ENCODE results near the gene GALK1. TPM values are rescaled to one million over a fixed set of nuclear protein-coding genes. Genes with fewer than 3 reads are reported as not detected.

GALK1 gene
- total and polyA plus RNA-seq, 2 of the 13 experiments (the other 11 are each of a cell fraction or from before 2014, with no cell fraction given), result 59.9 to 93.6 TPM

DNA sequence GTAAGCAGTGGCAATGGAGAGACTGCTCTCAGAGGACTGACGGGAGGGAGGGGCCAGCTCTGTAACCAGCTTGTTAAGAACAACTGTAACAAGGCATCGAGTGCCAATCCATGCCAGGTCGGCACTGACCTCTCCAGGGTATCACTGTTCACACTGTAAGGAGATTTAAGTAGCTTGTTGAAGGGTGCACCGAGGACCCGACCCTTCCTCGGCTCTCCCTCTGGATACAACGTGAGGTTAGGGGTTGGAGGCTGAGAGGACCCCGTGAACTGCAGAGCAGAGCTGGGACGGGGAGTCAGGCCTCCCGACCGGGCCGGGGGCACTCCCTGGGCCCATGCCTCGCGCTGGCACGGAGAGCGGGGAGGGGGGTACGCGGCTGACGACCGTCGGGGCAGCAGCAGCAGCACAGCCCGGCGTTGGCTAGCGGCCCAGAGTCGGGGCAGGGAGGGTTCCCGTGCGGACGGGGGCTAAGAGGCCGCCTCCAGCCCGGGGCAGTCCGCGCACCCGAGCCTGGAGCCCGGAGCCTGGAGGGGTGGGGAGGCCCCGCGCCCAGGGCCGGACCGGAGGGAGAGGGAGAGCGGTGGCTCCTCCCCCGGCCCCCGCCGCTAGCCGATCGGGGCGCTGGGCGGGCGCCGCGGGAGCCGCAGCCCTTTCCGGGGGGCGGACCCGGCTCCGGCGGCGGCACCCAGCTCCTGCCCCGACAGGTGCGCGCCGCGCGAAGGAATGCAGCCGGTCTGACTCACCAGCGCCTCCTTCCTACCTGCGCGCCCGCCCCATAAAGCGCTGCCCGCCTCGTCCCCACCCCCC is 44.1 kb downstream of the GALK1 start, which contains the start of gene ITGB4:
ITGB4 (plus strand) TSS at position 804 of the 807 bp plus-strand sequence. CDS start 3,245 bp downstream, outside the sequence.
- peaks cover 8 to 48% of the 10 kb centered on the region in 2 experiments; a peak in 3 of 5 replicates for H3K27me3 ChIP-seq (ENCODE audit: control insufficient read depth in 1 of 2, insufficient read depth in 2 of 2, low read length in 2 of 2)
- intact Hi-C loops (cut with micrococcal nuclease; ENCODE audit: unreplicated experiment) (no loop called here), in situ Hi-C loops (cut with HindIII; ENCODE audit: extremely low pct_ligation_motif_present, low pct_unique_long_range_greater_than_20kb) (no loop called here)
- no peaks in the 10 kb centered on the region for H3K36me3 ChIP-seq (replicated peaks in 1 of 2; ENCODE audit: control insufficient read depth in 1 of 2, insufficient read depth in 2 of 2, low read length in 2 of 2)
- H3K4me2 ChIP-seq (ENCODE audit: low read depth, low read length), result peak within 1 kb of the TSS; percentile 98
- DNase-seq (ENCODE audit: low spot score) (peak; percentile 39), ATAC-seq (peak; percentile 62), FAIRE-seq (no peak)
- peak within 1 kb of the TSS; percentile 53; the same call in 1 of the 2 replicates for H3K9ac ChIP-seq (ENCODE audit: insufficient read depth, low read depth, low read length)
- ChIA-PET CTCF (ENCODE audit: low intra/inter-chr PET ratio, low total read pairs) (no interaction called here), POLR2A (interaction anchor here (0.7 to 1.9 kb wide), 9 partner anchors 9 to 109 kb away, joined by 3 to 7 read pairs (median 4); partner anchors contain the start of genes GALK1, RECQL5 and SAP30BP)
- no peaks in the 10 kb centered on the region for H4K20me1 ChIP-seq (ENCODE audit: insufficient read depth, low read length)
- no TSS peak for BruUV-seq (replicated peaks)
- 7% methylated on average over 14 of the region's 70 CpGs for WGBS (ENCODE audit: low lambda C conversion rate)
- no peaks in the 10 kb centered on the region for H3K9me3 ChIP-seq (ENCODE audit: low read length)
- peak within 1 kb of the TSS; percentile 46 for H2AFZ ChIP-seq (ENCODE audit: low read length)
- peak within 1 kb of the TSS; percentile 64 to 87 (median 72) for H3K4me3 ChIP-seq (replicated peaks in 1 of 3; ENCODE audit: insufficient read depth in 1 of 3, low read depth in 2 of 3, low read length in 3 of 3)
- H3K27ac ChIP-seq (ENCODE audit: extremely low read length, insufficient read depth, low read length), result no peak within 1 kb of the TSS
- no peaks in the 10 kb centered on the region for H3K79me2 ChIP-seq (ENCODE audit: insufficient read depth, low read length)
- H3K4me1 ChIP-seq (ENCODE audit: insufficient read depth, low read length), result peaks cover 32% of the 10 kb centered on the region
- TF ChIP-seq, protein P1, sequence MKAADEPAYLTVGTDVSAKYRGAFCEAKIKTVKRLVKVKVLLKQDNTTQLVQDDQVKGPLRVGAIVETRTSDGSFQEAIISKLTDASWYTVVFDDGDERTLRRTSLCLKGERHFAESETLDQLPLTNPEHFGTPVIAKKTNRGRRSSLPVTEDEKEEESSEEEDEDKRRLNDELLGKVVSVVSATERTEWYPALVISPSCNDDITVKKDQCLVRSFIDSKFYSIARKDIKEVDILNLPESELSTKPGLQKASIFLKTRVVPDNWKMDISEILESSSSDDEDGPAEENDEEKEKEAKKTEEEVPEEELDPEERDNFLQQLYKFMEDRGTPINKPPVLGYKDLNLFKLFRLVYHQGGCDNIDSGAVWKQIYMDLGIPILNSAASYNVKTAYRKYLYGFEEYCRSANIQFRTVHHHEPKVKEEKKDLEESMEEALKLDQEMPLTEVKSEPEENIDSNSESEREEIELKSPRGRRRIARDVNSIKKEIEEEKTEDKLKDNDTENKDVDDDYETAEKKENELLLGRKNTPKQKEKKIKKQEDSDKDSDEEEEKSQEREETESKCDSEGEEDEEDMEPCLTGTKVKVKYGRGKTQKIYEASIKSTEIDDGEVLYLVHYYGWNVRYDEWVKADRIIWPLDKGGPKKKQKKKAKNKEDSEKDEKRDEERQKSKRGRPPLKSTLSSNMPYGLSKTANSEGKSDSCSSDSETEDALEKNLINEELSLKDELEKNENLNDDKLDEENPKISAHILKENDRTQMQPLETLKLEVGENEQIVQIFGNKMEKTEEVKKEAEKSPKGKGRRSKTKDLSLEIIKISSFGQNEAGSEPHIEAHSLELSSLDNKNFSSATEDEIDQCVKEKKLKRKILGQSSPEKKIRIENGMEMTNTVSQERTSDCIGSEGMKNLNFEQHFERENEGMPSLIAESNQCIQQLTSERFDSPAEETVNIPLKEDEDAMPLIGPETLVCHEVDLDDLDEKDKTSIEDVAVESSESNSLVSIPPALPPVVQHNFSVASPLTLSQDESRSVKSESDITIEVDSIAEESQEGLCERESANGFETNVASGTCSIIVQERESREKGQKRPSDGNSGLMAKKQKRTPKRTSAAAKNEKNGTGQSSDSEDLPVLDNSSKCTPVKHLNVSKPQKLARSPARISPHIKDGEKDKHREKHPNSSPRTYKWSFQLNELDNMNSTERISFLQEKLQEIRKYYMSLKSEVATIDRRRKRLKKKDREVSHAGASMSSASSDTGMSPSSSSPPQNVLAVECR (CRISPR knock-in tag; IDR thresholded peaks at IDR 0.05; ENCODE audit: borderline replicate concordance), result peak; percentile 60; the same call in 1 of the 2 replicates
- TF ChIP-seq HDAC1 (CRISPR knock-in tag; IDR thresholded peaks at IDR 0.05) (0 out of 2 replicates have a peak, but pooled peaks have one; percentile 30), SALL2 (CRISPR knock-in tag; IDR thresholded peaks at IDR 0.05) (peak; percentile 76), ZNF792 (CRISPR knock-in tag; IDR thresholded peaks at IDR 0.05) (0 out of 2 replicates have a peak, but pooled peaks have one; percentile 30)
- TF ChIP-seq, protein P2, sequence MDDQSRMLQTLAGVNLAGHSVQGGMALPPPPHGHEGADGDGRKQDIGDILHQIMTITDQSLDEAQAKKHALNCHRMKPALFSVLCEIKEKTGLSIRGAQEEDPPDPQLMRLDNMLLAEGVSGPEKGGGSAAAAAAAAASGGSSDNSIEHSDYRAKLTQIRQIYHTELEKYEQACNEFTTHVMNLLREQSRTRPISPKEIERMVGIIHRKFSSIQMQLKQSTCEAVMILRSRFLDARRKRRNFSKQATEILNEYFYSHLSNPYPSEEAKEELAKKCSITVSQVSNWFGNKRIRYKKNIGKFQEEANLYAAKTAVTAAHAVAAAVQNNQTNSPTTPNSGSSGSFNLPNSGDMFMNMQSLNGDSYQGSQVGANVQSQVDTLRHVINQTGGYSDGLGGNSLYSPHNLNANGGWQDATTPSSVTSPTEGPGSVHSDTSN (CRISPR knock-in tag; IDR thresholded peaks at IDR 0.05; ENCODE audit: borderline replicate concordance), result no peak
- TF ChIP-seq, protein P3, sequence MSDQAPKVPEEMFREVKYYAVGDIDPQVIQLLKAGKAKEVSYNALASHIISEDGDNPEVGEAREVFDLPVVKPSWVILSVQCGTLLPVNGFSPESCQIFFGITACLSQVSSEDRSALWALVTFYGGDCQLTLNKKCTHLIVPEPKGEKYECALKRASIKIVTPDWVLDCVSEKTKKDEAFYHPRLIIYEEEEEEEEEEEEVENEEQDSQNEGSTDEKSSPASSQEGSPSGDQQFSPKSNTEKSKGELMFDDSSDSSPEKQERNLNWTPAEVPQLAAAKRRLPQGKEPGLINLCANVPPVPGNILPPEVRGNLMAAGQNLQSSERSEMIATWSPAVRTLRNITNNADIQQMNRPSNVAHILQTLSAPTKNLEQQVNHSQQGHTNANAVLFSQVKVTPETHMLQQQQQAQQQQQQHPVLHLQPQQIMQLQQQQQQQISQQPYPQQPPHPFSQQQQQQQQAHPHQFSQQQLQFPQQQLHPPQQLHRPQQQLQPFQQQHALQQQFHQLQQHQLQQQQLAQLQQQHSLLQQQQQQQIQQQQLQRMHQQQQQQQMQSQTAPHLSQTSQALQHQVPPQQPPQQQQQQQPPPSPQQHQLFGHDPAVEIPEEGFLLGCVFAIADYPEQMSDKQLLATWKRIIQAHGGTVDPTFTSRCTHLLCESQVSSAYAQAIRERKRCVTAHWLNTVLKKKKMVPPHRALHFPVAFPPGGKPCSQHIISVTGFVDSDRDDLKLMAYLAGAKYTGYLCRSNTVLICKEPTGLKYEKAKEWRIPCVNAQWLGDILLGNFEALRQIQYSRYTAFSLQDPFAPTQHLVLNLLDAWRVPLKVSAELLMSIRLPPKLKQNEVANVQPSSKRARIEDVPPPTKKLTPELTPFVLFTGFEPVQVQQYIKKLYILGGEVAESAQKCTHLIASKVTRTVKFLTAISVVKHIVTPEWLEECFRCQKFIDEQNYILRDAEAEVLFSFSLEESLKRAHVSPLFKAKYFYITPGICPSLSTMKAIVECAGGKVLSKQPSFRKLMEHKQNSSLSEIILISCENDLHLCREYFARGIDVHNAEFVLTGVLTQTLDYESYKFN (CRISPR knock-in tag; conservative IDR thresholded peaks at IDR 0.05), result no peak
- TF ChIP-seq, protein P4, sequence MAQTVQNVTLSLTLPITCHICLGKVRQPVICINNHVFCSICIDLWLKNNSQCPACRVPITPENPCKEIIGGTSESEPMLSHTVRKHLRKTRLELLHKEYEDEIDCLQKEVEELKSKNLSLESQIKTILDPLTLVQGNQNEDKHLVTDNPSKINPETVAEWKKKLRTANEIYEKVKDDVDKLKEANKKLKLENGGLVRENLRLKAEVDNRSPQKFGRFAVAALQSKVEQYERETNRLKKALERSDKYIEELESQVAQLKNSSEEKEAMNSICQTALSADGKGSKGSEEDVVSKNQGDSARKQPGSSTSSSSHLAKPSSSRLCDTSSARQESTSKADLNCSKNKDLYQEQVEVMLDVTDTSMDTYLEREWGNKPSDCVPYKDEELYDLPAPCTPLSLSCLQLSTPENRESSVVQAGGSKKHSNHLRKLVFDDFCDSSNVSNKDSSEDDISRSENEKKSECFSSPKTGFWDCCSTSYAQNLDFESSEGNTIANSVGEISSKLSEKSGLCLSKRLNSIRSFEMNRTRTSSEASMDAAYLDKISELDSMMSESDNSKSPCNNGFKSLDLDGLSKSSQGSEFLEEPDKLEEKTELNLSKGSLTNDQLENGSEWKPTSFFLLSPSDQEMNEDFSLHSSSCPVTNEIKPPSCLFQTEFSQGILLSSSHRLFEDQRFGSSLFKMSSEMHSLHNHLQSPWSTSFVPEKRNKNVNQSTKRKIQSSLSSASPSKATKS (CRISPR knock-in tag; IDR thresholded peaks at IDR 0.05), result no peak
- TF ChIP-seq, protein P5, sequence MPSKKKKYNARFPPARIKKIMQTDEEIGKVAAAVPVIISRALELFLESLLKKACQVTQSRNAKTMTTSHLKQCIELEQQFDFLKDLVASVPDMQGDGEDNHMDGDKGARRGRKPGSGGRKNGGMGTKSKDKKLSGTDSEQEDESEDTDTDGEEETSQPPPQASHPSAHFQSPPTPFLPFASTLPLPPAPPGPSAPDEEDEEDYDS (CRISPR knock-in tag; IDR thresholded peaks at IDR 0.05), result no peak

All from HepG2 (cell line).